SKM-1 treated with dmso at 0.1 percent for 144 hours (cell line): ENCODE results near the gene TEDDM1.
A peak's percentile ranks its signal among the peaks of the same experiment; 100 is the strongest.
"Not testable (repeated sequence)": the region's sequence is repeated elsewhere in the genome, so short reads cannot be mapped to it uniquely, and the experiment has no call there.

Source experiments
- DNase-seq: peaks from one replicate; lab custom pipeline; 2025; ENCODE audit not compliant: unreplicated experiment; lab: John Stamatoyannopoulos, UW

The TEDDM1 gene, protein sequence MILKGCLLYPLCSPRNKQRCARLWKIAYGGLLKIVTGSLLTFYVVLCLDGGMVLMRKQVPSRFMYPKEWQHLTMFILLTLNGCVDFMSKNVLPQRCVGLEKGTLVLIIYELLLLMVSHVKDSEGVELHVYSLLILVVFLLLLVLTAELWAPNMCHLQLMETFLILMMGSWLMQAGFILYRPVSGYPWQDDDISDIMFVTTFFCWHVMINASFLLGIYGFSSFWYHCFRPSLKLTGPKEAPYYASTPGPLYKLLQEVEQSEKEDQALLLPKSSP

DNA sequence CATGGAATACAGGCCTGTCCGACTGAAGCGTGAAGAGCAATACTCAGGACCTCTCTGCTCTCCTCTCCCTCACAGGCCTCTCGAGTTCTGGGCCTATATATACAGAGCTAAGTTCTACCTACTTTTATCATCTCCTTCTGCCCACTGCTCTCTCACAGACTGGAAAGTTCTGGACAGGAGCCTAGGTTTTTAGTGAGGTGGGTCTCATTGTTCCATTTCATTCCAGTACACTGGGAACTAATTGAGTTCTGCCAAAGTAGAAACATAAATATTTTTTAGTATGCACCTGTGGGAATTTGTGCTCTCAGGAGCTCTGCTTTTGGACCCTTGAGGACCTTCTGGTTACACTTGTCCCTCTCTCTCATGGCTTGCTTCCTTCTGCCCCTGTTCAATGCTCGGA, at the start of gene TEDDM1:
Gene TEDDM1 (minus strand): TSS at position 101 of the 400 bp plus-strand sequence. CDS start 182 bp downstream, outside the sequence.
- DNase-seq = no peak

DNA sequence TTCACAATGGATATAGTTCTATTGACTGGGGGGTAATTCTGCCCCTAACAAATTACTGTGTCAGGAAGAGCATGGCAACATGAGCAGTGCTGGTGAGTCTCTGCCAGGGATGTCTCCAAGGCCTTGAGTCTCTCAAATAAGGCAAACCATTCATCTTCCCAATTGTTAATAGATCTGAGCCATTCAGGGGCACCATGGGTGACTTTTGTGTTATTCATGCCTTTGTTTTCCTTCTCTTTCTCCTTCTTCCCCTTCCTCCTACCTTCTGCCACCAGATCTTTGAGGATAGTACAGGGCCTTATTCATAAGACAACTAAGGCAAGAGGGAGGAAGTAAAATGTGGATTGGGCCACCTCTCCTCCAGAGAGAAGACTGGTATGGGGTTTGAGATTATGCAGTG, 49.6 kb upstream of the TEDDM1 start, which contains the start of gene RGSL1:
Gene RGSL1 (plus strand): TSS at position 60 of the 400 bp plus-strand sequence. CDS start 20 bp downstream, at position 80.
- no peak for DNase-seq

DNA sequence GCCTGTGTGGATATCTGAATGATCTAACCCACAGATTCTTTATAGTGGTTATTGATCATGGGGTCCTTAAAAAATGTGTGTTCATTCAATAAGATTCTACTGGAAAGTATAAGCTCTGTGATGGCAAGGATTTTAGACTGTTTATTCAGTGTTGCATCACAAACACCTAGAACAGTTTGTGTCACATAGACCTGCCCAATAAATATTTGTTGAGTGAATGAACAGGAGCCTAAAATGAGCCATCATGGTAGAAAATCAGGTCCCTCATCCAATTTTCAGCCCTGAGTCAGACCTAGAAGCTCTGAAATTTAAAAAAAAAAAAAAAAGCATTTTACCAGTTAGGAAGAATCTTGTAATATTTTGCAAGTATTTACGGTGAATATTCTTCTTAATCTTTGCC, 47.2 kb upstream of the TEDDM1 start:
- DNase-seq = no peak

DNA sequence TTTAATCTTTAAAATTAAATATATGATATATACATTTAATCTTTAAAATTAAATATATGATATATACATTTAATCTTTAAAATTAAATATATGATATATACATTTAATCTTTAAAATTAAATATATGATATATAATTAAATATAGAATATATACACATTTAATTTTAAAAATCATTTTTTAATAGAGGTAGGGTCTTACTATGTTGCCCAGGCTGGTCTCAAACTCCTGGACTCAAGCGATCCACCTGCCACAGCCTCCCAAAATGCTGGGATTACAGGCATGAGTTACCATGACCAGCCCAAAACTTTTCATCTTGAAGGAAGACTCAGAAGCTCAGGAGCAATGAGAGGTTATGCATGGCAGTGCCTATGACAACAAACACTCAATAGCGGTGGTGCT, 46.7 kb upstream of the TEDDM1 start:
- not testable (repeated sequence) for DNase-seq

DNA sequence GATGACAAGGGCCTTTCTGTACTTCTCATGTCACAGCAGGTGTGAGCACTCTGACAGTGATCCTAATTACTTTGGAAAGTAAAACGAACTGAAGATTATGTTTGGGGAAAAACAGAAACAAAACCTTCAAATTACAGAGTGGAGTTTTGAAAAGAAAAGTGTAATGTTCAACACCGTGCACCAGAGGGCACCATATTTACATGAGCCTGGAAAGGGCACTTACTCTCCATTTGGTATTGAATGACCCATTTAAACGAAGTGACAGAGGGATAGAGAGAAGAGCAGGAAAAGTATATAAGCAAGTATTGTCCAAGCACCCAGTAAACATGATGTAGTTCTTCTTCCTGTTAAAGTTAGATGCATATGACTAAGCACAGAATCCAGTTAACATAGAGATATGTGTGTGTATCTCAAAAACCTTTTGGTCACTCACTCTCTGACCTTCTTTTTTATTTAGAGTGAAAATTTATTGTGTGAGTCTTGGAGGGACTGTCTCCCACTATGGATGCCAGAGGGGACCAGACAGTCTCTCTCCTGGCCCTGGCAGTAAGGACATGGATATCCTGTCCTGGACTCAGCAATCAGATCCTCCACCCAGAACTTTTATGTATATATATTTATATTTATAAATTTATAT, 45.7 kb upstream of the TEDDM1 start:
- DNase-seq = peak; percentile 88

DNA sequence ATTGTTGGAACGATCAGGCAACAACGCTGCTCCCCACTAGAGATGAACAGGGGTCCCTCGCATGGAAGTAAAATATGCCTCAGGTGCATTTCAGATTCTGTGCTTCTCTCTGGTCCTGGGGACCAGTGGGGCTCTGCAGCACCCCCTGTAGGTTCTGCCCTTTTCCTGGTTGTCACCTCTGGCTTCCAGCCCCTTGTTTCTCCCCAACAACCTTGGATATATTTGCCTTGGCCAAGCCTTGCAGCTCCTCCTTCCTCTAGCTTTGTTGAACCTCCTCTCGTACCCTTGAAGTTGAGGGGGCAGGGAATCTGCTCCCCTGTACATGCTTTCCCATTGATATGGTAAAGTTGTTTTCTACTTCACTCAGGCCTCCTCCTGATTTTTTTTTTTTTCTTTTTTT, 44.0 kb upstream of the TEDDM1 start:
- no peak for DNase-seq

DNA sequence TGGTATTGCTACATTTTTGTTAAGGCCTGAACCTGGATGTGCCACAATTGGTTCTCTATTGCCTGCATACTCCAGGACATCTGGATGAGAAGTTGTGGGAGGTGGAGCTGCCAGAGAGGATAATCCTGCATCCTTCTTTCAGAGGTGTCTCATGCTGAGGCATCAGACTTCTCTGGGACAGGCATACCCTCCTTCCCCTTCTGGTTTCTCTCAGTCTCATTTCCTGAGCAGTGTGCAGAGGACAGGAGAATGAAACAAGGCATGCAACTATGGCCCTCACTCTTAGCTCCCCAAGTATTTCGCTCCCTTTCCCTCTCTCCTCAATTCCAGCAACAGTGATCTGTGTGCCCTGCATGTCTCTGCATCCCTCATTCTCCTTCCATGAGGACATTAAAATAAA, 41.9 kb upstream of the TEDDM1 start:
- no peak for DNase-seq

DNA sequence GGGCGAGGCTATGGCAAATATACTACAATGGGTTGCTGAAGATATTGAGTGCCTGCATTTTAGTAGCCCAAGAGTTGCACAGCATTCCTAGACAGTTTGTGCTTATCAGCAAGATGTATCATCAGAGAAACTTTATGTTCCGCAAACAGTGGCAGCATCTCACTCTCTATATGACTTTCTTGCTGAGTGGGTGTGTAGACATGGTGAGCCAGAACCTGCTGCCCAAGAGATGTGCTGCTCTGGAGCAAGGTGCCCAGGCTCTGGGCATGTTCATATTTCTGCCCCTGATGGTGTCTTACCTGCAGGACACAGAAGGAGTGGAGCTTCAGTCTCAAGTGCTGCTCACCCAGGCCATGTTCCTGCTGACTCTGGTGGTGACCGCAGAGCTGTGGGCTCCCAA, 41.3 kb upstream of the TEDDM1 start:
- no peak for DNase-seq

DNA sequence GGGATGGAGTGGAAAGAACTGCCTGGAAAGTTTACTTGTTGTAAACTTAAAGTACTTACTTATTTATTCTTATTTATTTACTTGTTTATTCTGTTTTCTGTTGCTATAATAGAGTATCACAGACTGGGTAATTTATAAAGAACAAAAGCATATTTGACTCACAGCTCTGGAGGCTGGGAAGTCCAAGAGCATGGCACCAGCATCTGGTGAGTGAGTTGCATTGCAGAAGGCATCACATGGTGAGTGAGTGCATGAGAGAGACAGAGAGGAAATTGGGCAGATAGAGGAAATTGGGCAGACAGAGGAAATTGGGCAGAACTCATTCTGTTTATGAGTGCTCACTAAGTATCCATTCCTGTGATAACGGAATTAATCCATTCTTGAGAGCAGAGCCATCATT, 37.9 kb upstream of the TEDDM1 start:
- no peak for DNase-seq

DNA sequence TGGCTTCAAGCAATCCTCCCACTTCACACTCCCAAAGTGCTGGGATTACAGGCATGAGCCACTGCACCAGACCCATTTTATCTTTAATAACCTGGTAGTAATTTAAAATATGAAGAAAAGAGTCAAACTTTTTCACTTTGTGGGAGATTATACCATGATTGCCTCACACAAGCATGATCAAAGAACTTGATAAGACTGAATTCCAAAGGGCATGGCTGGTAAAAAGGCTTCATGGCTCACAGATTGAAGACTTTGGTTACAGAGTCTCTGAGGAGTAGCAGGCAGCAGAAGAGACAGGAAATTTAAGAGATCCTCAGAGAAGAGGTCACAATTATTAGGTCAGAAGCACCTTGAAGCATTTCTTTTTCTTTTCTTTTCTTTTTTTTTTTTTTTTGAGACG, 33.1 kb upstream of the TEDDM1 start:
- no peak for DNase-seq

DNA sequence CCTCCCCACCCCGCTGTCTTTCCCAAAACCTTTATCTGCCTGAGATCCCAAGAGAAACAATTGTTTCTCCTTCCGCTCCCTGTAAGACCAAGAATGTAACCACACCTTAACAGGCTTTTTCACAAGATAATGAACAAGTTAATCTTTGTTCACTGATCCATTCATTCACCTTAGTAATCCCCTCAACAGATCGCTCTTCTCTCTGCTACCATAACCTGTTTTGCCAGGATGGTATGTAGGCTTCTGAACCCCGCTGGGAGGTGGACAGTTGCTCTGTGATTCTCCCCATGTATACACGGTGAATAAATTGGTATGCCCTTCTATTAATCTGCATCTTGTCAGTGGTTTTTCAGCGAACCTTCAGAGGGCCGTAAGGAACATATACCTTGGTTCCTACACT, 30.8 kb upstream of the TEDDM1 start:
- no peak for DNase-seq

DNA sequence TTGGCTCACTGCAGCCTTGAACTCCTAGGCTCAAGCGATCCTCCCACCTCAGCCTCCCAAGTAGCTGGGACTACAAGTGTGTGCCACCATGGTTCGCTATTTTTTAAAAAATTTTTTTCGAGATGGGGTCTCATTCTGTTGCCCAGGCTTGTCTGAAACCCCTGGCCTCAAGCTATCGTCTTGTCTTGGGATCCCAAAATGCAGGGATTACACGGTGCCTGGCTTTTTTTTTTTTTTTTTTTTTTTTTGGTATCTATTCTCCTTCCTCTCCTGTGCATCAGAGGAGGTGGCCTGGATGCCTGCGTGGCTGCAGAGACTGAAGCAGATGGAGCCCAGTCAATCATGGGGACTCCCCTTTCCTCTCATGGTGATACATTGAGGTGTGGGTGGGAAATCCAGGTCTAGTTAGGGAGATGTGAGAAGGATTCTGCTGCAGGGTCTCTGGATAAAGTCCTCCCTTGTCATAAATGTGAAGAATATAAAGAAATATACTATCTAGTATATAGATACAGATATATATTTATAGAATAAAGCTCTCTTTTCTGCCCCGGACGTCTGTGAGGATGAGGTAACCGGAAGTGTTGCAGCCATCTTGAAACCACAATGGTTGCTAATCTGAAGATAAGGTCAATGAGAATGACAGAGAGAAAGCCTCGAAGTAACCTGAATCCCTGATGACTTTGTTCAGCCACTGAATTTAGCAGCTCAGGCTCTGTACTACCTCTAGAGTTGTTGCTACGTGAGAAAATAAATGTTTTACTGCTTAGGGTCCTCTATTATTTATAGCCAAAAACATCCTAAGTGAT, 30.0 kb upstream of the TEDDM1 start:
- DNase-seq = peak; percentile 82

DNA sequence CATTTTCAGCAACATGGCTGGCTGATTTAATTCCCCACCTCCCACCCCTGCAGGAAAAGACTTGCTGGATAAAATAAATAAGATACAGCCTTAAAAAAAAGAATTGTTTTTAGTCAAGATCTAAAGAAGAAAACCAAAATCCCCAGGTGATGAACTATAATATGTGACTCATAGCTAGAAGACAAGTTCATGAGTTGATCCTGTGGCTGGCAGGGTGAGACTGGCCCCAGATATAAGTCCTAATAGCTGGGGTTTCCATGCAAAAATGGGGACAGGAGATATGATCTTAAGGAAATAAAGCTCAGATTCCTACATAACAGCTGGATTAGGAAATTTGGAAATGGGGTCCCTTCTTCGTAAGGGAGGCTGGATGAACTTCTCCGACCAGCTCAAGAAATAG, 27.6 kb upstream of the TEDDM1 start:
- DNase-seq = no peak

DNA sequence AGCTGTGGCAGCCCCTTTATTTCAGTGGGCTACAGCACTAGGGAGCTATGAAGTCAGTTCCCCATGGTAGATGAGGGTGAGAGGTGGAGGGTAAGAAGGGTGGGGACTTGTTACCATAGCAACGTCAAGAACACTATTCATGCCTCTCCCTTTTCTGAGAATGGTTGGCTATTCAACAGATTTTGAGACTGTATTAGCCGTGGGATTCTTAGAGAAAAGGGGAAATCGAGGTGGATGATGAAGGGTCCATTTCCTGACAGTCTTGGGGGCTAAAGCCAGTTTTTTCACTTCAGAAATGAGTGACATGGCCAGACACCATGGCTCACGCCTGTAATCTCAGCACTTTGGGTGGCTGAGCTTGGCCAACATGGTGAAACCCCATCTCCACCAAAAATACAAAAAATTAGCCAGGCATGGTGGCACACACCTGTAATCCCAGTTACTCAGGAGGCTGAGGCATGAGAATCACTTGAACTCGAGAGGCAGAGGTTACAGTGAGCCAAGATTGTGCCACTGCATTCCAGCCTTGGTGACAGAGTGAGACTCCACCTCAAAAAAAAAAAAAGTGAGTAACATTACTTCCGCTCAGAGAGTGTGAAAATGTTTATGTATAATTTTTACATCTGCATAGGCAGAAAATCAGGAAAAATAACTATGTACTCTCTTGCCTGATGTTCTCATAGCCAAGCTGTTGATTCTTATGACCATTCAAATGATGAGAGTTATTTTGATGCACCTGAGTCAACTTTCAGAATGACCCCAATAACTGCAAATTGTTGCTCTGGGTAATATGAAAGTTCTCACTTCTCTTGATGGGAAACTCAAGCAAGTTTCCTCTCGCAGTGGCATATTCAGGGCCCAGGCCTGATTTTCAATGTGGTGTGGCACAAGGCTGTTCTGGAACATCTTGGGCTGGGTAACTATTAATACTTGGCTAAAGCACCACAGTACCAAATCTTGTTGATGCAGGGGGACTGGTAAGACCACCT, 26.3 kb upstream of the TEDDM1 start:
- DNase-seq = no peak

DNA sequence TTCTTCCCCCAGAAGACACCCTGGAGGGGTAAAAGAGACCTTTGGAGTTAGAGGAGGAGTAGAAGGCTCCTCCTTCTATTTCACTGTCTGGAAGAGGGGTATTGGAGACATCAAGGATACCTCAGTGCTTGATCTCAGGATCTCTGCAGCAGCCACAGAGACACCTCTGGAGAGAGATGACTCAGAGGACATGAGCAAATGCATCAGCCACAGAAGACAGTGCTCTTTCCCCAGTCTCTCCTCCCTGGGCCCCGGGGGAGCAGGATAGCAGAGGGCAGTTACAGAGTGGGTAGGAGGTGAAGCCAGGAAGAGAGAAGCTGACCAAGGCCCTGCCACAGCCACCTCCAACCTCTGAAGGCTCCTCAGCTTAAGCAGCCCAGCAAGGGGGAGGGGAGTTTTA, 15.3 kb upstream of the TEDDM1 start:
- DNase-seq = no peak

DNA sequence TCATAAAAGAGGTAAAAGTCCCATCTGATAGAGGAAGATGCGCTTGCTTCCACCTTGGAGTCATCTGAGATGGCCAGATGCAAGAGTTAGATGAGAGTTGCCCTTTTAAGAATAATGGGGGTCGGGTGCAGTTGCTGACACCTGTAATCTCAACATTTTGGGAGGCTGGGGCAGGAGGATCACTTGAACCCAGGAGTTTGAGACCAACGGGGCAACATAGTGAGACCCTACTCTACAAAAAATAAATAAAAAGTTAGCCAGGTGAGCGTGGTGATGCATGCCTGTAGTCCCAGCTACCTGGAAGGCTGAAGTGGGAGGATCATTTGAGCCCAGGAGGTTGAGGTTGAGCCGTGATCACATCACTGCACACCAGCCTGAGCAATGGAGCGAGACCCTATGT, 13.5 kb upstream of the TEDDM1 start:
- DNase-seq = no peak

DNA sequence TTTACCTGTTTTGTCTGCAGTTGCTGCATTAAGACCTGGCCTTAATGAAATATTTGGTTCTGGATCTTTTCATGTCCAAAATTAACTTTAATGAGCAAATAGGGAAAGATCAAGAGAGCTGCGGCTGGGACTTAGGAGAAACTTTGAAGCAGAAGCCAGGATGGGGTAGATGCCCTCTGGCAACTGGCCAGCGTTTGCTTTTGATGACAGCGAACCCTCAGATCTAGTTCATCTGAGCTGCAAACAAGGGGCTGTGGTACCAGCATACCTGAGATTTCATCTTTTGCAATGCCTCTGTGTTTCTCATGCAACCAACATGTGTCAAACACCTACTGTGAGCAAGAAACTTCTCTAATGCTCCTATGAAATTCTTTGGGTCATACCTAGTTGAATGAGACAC, 13.0 kb upstream of the TEDDM1 start:
- no peak for DNase-seq

DNA sequence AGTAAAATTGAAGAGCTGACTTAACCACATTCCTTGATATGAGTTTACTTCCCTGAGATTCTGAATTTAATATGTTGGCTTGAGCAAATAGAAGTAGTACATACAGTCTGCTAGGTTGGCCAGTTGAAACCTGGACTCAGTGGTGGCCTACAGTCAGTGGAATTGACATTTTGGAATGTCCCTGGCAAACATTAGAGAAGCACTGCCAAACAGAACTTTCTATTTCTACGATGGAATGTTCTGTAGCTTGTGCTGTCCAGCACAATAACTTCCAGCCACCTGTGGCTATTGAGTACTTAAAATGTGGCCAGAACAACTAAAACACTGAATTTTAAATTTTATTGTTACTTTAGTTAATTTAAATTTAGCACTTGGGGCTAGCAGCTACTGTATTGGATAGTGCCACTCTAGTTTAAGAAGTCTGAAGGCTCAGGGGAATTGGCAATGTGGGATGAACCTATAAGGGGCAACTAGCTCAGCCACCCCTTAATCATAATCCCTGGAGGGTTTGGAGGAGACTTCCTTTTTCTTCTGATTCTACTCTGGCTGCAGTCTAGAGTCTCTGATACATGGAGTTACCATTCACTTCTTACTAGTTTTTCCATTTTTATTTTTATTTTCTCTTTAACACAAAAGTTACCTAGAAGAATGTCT, 10.3 kb upstream of the TEDDM1 start:
- DNase-seq = no peak

DNA sequence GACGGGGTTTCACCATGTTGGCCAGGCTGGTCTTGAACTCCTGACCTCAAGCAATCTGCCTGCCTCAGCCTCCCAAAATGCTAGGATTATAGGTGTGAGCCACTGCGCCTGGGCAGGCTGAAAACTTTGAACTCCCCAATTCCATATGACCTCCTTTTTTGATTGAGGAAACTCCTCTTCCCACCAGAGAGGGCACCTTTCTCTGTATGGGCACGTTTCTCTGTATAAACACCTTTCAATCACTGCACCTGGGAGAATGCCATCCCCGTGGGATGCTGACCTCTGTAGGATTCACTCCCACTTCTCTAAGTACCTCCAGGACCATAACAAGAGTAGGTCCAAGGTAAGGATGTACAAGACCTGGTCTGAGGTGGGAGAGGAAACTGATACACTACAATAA, 9.7 kb upstream of the TEDDM1 start:
- no peak for DNase-seq

DNA sequence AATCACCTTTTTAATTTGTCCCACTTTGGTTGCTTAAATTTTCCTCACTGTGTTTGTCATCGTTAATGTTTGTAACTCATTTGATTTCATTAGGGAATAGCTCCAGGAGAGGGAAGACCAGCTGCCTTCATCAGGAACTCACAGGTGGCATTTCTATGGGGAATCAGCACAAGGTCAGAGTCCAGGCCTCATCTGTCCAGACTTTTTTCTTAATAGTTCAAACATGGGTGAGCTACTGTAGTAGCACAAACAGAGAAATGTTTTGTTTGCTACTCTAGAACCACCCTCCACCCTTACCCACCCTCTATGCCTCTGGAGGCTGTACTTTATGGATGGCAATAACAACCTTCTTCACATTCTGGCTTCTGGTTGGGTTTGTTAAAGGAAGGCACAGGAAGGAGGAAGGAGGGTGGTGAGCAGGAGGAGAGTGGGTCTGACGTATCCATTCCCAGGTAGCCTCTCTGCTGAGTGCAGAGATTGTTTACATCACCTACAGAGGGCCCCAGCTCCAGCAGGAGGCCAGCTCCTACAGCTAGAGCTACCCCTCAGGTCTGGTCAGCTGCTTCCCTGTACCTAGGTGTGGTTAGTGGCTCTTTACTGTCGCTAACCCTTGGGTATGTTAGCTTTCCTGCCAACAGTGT, 8.1 kb upstream of the TEDDM1 start:
- no peak for DNase-seq
